Measurements from ENCODE around the gene ANP32E. TPM values are rescaled to one million over a fixed set of nuclear protein-coding genes. Genes with fewer than 3 reads are reported as not detected.
"Not testable (repeated sequence)": the region's sequence is repeated elsewhere in the genome, so short reads cannot be mapped to it uniquely, and the experiment has no call there.

The ANP32E gene
- total RNA-seq, 2 donors from 2014 or later = 59.2 to 78.1 TPM

DNA sequence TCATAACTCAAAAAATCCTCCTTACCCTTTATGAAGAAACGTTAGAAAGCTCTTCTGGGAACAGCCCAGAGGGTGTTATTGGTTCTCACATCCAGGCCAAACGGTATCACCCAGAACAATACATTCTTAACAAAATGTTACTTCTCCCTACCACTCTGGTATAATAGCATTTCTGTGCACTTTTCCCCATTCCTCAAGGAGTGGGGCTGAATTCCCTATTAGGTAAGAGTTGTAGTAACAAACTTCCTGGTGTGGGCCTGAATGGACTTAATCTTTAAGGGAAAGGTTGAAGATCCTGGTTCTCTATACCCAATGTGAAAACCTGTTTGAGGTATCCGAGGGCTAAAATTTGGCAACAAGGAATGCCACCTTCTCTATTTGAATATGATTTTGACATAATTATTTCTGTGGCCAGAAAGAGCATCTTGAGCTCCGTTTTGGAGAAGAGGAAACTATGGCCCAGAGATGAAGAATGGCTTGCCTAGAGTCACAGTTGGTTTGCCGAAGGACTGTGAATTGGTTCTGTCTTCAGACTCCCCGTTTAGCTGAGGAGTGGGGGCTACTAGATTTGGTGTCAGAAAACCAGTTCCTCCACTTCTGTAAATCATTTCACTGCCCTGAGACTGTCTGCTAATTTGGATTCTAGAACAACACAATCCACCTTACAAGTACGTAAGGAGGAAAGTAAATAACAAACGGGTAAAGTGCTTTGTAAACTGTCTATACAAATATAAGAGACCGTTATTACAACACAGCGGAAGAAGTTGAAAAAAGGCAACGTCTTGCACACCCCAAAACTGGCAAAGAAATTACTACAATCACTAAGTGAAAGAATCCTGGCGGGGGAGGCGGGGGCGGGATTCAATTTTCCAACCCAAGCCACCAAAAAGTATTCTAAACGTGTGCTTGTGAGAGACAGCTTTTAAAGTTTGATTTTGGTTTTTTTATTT lies 2.3 kb downstream of the ANP32E start:
- no peaks in the 10 kb centered on the region for H3K27me3 ChIP-seq (ENCODE audit: control insufficient read depth, insufficient read depth, low read length, poor library complexity, severe bottlenecking)
- peak; percentile 41 for DNase-seq
- Mint-ChIP-seq H3K36me3 (ENCODE audit: low read depth) (peaks cover 26% of the 10 kb centered on the region), H3K9me3 (no peaks in the 10 kb centered on the region), H3K27ac (peak overlapping the region; percentile 89), H3K4me1 (peaks cover 15% of the 10 kb centered on the region), H3K27me3 (ENCODE audit: insufficient read depth) (peaks cover 2% of the 10 kb centered on the region), H3K4me3 (no peak overlapping the region)
- no peak overlapping the region for H3K27ac ChIP-seq (ENCODE audit: low read depth, low read length)
- no peaks in the 10 kb centered on the region for H3K9me3 ChIP-seq (ENCODE audit: control insufficient read depth, low read length)
- H3K9ac ChIP-seq (ENCODE audit: extremely low read depth, low read length, poor library complexity, severe bottlenecking) = peak overlapping the region; percentile 79
- 43 to 67% methylated on average over 3 to 15 of the region's 15 CpGs for WGBS, 2 experiments (ENCODE audit: insufficient coverage in 1 of 2, insufficient read length in 1 of 2)
- TF ChIP-seq CTCF (conservative IDR thresholded peaks at IDR 0.05) = no peak
- peak overlapping the region; percentile 89 for H3K4me3 ChIP-seq (ENCODE audit: low read length)
- no peaks in the 10 kb centered on the region for H3K4me1 ChIP-seq (ENCODE audit: control insufficient read depth, insufficient read depth, low read length)
- peaks cover 30% of the 10 kb centered on the region for H3K36me3 ChIP-seq (ENCODE audit: control insufficient read depth, insufficient read depth, low read length)

DNA sequence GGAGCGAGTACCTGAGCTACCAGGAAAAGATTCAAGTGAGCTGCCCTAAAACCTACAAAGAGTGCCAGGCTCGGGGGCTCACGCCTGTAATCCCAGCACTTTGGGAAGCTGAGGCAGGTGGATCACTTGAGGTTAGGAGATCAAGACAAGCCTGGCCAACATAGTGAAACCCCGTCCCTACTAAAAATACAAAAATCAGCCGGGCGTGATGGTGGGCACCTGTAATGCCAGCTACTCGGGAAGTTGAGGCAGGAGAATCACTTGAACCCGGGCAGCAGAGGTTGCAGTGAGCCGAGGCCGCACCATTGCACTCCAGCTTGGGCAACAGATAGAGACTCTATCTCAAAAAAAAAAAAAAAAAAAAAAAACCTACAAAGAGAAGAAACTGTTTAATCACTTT lies 3.0 kb downstream of the ANP32E start:
- H3K9me3 ChIP-seq (ENCODE audit: control insufficient read depth, low read length); H3K9me3 Mint-ChIP-seq; H3K27ac Mint-ChIP-seq; H3K4me3 Mint-ChIP-seq; H3K27me3 Mint-ChIP-seq (ENCODE audit: insufficient read depth); H3K27ac ChIP-seq (ENCODE audit: low read depth, low read length); H3K4me1 ChIP-seq (ENCODE audit: control insufficient read depth, insufficient read depth, low read length); H3K9ac ChIP-seq (ENCODE audit: extremely low read depth, low read length, poor library complexity, severe bottlenecking); H3K27me3 ChIP-seq (ENCODE audit: control insufficient read depth, insufficient read depth, low read length, poor library complexity, severe bottlenecking): not testable (repeated sequence)
- Mint-ChIP-seq H3K36me3 (ENCODE audit: low read depth) (peaks cover 30% of the 10 kb centered on the region), H3K4me1 (peaks cover 15% of the 10 kb centered on the region)
- peak; percentile 27 for DNase-seq
- WGBS, 2 experiments (ENCODE audit: insufficient coverage in 1 of 2, insufficient read length in 1 of 2) = 93 to 98% methylated on average over 5 to 10 of the region's 10 CpGs
- Histone ChIP-seq H3K4me3 (ENCODE audit: low read length) (peak overlapping the region; percentile 89), H3K36me3 (ENCODE audit: control insufficient read depth, insufficient read depth, low read length) (peaks cover 35% of the 10 kb centered on the region)

DNA sequence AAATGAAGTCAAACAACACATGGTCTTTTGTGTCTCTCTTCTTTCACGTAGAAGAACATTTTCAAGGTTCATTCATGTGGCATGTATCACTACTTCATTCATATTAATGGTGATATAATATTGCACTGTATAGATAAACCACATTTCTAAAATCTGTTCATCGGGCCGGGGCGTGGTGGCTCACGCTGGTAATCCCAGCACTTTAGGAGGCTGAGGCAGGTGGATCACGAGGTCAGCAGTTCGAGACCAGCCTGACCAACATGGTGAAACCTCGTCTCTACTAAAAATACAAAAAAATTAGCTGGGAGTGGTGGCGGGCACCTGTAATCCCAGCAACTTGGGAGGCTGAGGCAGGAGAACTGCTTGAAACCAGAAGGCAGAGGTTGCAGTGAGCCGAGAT lies 7.7 kb downstream of the ANP32E start:
- not testable (repeated sequence) for H3K27ac Mint-ChIP-seq

GRCh38 chr1:150227228-150227627 lies 8.7 kb downstream of the ANP32E start:
- H3K27me3 Mint-ChIP-seq (ENCODE audit: insufficient read depth) = no peaks in the 10 kb centered on the region
- Histone ChIP-seq H3K4me1 (ENCODE audit: control insufficient read depth, insufficient read depth, low read length) (no peaks in the 10 kb centered on the region), H3K9ac (ENCODE audit: extremely low read depth, low read length, poor library complexity, severe bottlenecking) (no peak overlapping the region), H3K4me3 (ENCODE audit: low read length) (no peak overlapping the region), H3K27ac (ENCODE audit: low read depth, low read length) (no peak overlapping the region), H3K27me3 (ENCODE audit: control insufficient read depth, insufficient read depth, low read length, poor library complexity, severe bottlenecking) (no peaks in the 10 kb centered on the region), H3K36me3 (ENCODE audit: control insufficient read depth, insufficient read depth, low read length) (peaks cover 83% of the 10 kb centered on the region), H3K9me3 (ENCODE audit: control insufficient read depth, low read length) (no peaks in the 10 kb centered on the region)
- H3K4me3 Mint-ChIP-seq = no peak overlapping the region
- TF ChIP-seq CTCF (conservative IDR thresholded peaks at IDR 0.05) = no peak
- H3K9me3 Mint-ChIP-seq = no peaks in the 10 kb centered on the region
- H3K4me1 Mint-ChIP-seq = no peaks in the 10 kb centered on the region
- peaks cover 71% of the 10 kb centered on the region for H3K36me3 Mint-ChIP-seq (ENCODE audit: low read depth)
- H3K27ac Mint-ChIP-seq = no peak overlapping the region
- DNase-seq = no peak

More for the DNA sequence above, 7.7 kb downstream of the ANP32E start:
- DNase-seq = peak; percentile 1
- H3K27me3 Mint-ChIP-seq (ENCODE audit: insufficient read depth); H3K9ac ChIP-seq (ENCODE audit: extremely low read depth, low read length, poor library complexity, severe bottlenecking); H3K4me1 Mint-ChIP-seq; H3K27me3 ChIP-seq (ENCODE audit: control insufficient read depth, insufficient read depth, low read length, poor library complexity, severe bottlenecking); H3K4me1 ChIP-seq (ENCODE audit: control insufficient read depth, insufficient read depth, low read length); H3K9me3 Mint-ChIP-seq; H3K27ac ChIP-seq (ENCODE audit: low read depth, low read length); H3K4me3 ChIP-seq (ENCODE audit: low read length); H3K4me3 Mint-ChIP-seq; H3K9me3 ChIP-seq (ENCODE audit: control insufficient read depth, low read length): not testable (repeated sequence)
- 97% methylated on average over 10 of the region's 10 CpGs; no CpG with 5 or more reads in 1 of the 2 experiments for WGBS, 2 experiments (ENCODE audit: insufficient coverage in 1 of 2, insufficient read length in 1 of 2)
- peaks cover 68% of the 10 kb centered on the region for H3K36me3 Mint-ChIP-seq (ENCODE audit: low read depth)
- peaks cover 77% of the 10 kb centered on the region for H3K36me3 ChIP-seq (ENCODE audit: control insufficient read depth, insufficient read depth, low read length)
